GM19043 (cell line): ENCODE measurements around the gene TCFL5.

Experiments
- ATAC-seq: cut with Tn5 transposase; IDR thresholded peaks from one replicate; pipeline ENCODE4 v1.9.1; 2021; ENCODE audit warnings: low read depth; ENCODE audit not compliant: unreplicated experiment

TCFL5 gene

DNA sequence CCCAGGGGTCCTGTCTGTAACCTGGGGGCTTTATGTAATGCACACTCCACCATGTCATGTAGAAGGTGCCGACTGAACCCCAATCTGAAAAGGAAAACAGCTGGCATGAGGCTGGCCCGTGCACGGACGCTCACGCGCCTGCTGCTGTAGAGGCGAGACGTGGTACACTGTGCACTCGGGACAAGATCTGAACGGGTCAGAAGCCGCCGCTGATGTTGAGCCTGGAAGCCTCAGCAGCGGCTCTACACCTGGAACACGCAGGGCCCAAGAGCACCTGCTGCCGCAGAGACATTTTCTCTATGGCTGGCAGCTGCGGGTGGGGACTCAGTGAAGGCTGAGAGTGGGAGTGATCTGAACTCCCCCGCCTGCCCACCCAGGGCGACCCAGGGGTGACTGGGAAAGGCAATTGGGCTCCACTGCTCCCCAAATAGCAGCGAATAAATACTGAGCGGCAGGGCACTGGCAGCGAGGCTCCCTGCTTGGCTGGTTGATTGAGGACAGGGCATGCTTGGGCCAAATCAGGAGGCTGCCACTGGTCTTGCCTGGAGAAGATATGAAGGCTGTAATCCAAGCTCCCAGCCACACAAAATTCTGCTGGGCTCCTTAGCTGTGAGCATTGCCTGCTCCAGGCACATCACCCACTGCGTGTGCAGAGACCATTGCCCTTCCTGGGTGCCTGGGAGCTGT is 59.5 kb downstream of the TCFL5 start:
- ATAC-seq = no peak

- no peak for ATAC-seq
Observed at GRCh38 chr20:62801284-62802010, 60.2 kb downstream of the TCFL5 start.

DNA sequence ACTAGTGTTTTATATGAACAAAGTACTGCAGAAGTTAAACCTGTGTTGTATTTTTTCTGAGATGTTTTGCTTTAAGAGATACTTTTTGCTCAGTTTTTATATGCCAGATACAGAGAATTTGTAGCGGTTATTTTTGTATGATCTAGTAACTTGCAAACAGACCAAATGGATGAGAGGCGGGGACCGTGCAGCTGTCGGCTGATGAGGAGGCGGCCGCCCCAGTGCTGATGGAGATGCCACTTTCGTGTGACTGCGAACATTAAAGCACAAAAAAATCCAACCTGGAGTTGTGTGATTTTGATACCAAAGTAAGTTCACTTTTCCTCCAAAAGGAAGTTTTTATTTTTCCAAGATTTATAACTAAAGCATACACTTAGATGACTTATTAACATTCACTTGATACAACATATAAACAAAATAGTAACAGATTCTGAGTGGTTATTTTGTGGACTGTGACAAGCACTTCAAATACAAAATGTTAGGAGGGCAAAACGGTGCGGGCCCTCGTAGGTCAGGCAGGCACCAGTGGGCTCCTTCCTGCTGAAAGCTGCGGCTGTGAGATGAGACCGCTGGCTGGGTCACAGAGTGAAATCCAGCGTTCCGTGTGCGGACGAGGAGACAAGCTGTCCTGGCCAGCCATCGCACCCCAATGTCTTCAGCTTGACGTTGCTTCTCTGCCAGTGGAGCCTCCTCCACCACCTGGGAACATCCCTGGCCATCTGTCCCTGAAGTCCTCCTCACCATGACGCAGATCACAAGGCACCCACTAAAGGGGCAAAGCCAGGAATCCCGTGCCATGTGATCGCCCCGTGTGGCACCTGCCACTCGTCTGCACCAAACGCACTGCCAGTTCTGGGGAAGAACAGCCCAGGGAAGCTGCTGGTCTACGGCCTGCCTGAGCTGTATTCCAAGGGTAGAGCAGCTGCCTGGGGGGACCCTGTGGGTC is 61.0 kb downstream of the TCFL5 start:
- ATAC-seq = no peak

DNA sequence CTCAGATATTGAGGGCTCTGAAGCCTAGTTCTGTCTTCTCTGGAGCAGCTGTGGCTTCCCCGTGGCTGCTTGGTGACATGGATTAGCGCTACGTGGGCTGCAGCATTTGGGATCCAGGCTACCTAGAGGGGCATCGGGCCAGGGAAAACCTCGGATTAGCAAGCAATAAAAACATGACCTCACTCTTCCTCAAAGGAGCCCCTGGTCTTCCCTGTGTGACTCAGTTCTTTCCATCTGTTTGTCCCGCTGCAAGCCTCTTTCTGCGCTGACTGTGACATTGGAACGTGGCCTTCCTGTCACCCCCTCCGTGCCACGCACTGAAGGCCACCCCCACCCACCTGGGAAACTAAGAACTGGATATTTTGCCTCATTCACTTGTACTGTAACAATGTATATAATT is 61.7 kb downstream of the TCFL5 start:
- no peak for ATAC-seq

- no peak for ATAC-seq
Observed at GRCh38 chr20:62799459-62799858, 62.2 kb downstream of the TCFL5 start.

DNA sequence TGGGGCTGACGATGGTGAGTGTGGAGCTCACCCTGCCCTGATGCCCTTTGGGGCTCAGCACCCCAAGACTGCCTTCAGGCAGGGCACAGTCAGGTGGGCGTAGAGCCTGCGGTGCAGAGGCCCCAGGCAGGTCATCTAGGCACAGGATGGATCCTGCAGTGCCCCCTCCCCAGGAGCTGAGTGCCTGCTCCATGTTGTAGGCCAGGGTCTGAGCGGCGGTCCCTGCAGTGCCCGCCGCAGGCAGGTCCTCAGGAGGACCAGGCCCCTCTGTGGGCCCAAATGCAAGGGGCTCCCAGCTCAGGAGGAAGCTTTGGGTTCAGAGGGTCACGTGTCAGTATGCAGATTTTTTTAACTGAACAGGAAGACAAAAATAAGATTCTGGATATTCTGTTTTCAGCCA is 62.6 kb downstream of the TCFL5 start:
- no peak for ATAC-seq

GRCh38 chr20:62797671-62798532 is 63.7 kb downstream of the TCFL5 start:
- no peak for ATAC-seq

- no peak for ATAC-seq
Observed at GRCh38 chr20:62796699-62797491, 64.7 kb downstream of the TCFL5 start.

GRCh38 chr20:62795023-62795761 is 66.4 kb downstream of the TCFL5 start:
- no peak for ATAC-seq

DNA sequence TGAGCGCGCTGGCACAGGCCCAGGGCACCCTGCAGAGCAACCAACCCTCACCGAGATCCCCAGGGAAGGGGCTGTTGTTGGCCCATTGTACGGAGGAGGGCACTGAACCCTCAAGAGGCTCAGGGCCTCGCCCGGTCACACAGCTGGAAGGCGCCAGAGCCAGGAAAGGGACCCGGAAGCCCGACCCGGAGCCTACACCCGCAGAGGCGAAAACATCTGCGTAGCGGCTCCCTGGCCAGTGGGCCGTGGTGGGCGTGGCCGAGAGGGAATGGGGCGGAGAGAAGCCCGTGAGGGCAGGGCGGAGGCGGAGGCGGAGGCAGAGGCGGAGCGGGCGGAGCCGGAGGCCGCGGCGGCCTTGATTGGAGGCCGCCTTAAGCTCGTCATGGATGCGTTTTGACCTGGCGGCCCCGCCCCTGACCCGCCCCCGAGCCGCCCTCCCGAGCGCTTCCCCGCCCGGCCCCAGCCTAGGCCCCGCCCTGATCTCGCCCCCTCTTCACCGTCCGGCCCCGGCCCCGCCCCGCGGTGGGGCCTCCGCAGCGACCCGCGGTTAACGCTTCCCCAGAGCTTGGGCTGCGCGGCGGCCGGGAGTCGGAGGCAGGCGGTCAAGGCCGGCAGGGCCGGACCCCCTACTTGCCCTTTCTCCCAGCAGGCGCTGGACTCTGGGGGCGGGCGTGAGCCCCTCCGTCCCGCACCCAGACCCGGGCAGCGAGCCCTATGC is 67.5 kb downstream of the TCFL5 start:
- peak; percentile 76 for ATAC-seq

GRCh38 chr20:62793757-62794006 is 67.9 kb downstream of the TCFL5 start:
- no peak for ATAC-seq

- no peak for ATAC-seq
Observed at GRCh38 chr20:62792940-62793756, 68.5 kb downstream of the TCFL5 start.

- no peak for ATAC-seq
Observed at GRCh38 chr20:62792182-62792939, 69.3 kb downstream of the TCFL5 start.

DNA sequence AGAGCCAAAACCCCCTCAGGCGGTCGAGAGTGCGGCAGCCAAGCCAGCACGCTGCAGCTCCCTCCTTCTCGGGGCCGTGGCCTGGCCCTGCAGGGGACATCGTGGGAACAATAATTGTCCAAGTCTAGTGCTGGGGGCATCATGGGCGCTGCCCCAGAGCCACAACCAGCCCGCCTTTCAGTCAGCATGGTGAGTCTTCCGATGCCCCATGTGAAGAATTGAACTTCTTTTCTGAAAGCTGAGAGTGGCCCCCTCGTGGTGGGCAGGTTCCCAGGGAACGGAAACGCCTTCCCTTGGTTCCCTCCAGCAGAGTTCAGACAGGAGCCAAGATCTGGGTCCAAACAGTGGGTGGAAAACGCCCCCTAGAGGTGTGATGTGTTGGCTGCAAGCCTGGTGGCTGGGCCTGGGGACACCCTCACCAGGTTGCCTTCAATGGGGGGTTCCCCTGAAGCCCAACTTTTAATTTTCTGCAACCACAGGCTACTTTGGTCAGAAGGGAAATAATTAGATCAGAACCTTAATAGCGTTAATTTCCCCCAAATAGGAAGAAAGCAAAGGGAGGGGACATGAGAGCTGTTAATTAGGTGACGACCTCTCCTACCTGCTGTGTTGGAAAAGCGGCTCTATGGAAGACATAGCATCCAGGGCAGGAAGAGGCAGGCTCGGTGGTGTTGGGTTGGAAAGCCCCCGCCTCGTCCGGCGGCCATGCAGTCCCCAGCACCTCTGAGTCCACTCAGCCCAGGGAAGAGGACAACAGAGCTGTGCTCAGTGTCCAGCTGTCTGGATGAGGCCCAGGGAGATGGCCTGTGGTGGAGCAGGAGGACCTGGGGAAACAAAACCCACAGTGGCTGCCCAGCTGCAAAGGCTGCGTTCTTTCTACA is 70.1 kb downstream of the TCFL5 start:
- ATAC-seq = no peak
